AG04450 (cell line): ENCODE measurements around the gene QKI. TPM values are rescaled to one million over a fixed set of nuclear protein-coding genes. Genes with fewer than 3 reads are reported as not detected.

Experiments used
- CTCF ChIA-PET: fragments of 300-600, 350-600 bp; formaldehyde crosslinking; extraction: SDS; loops from one replicate; lab custom pipeline; 2022; ENCODE audit warnings: antibody characterized with exemption, inconsistent platforms; lab: Charles Lee
- POLR2A ChIA-PET: fragments of 350-600 bp; formaldehyde crosslinking; extraction: SDS; loops from one replicate; lab custom pipeline; 2021; ENCODE audit warnings: antibody characterized with exemption, inconsistent platforms; lab: Yijun Ruan, JAX
- DNase-seq: peaks from one replicate; pipeline ENCODE4 v3.0.0-alpha.2; 2011; ENCODE audit warnings: low read depth, low spot score
- H3K27ac ChIP-seq: one replicate; pipeline ENCODE4 v1.5.1; 2012; ENCODE audit warnings: low read depth, low read length, control low read depth
- H3K27me3 ChIP-seq: one replicate; pipeline ENCODE4 v1.6.0; 2012; ENCODE audit warnings: low read length; ENCODE audit not compliant: control insufficient read depth, insufficient read depth
- H3K4me3 ChIP-seq: 2 replicates; pipeline ENCODE4 v1.5.1; 2011; ENCODE audit warnings: mild to moderate bottlenecking, low read depth, low read length, control low read depth
- H3K9me3 ChIP-seq: 2 replicates; pipeline ENCODE4 v1.5.1; 2012; ENCODE audit warnings: low read length; ENCODE audit not compliant: control insufficient read depth, insufficient read depth
- polyA plus RNA-seq: library from polyadenylated mRNA; depleted of rRNA; stranded (reverse); fragments of >200 nt; gene quantifications from 2 replicates; pipeline ENCODE4 v1.2.3, GENCODE V29; 2011
- TF ChIP-seq, protein P1 (sequence below): IDR thresholded peaks from 2 replicates; pipeline ENCODE4 v1.5.1; 2011; ENCODE audit warnings: low read depth, low read length, control low read depth, inconsistent platforms

Gene QKI
- polyA plus RNA-seq, 1 experiment, result 165 TPM

DNA sequence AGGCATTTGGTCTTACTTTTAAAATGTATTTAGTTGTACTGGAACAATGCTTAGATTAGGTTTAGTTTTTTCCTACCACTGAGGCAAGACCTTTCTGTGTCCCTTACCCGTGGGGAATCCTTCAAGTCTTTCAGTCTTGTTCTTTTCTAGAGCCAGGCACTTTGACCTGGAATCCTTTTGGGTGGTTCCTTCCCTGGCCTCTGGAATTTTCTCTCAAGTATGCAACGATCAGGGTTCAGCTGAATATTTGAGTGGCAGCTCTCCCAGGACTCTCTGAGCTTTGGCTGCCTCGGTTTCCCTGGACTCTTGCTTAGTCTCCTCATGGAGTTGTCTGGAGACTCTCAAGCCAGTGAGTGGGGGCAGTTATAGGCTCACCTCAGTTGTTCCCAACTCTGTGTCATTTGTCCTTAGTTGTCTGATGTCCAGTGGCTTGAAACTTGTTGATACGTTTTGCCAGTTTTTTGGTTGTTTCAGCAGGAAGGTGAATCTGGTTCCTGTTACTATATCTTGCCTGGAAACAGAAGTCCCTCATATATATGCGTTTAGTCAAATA, 118.1 kb downstream of the QKI start:
- TF ChIP-seq, protein P1, sequence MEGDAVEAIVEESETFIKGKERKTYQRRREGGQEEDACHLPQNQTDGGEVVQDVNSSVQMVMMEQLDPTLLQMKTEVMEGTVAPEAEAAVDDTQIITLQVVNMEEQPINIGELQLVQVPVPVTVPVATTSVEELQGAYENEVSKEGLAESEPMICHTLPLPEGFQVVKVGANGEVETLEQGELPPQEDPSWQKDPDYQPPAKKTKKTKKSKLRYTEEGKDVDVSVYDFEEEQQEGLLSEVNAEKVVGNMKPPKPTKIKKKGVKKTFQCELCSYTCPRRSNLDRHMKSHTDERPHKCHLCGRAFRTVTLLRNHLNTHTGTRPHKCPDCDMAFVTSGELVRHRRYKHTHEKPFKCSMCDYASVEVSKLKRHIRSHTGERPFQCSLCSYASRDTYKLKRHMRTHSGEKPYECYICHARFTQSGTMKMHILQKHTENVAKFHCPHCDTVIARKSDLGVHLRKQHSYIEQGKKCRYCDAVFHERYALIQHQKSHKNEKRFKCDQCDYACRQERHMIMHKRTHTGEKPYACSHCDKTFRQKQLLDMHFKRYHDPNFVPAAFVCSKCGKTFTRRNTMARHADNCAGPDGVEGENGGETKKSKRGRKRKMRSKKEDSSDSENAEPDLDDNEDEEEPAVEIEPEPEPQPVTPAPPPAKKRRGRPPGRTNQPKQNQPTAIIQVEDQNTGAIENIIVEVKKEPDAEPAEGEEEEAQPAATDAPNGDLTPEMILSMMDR, result no peak
- Histone ChIP-seq H3K27ac (peak overlapping the region; percentile 11), H3K27me3 (no peaks in the 10 kb centered on the region), H3K4me3 (no peak overlapping the region), H3K9me3 (no peaks in the 10 kb centered on the region)
- ChIA-PET CTCF (interaction anchor here (0.6 kb wide), 1 partner anchor 31 kb away, joined by 3 read pairs; no protein-coding TSS in a partner anchor), POLR2A (no interaction called here)
- DNase-seq, result no peak

DNA sequence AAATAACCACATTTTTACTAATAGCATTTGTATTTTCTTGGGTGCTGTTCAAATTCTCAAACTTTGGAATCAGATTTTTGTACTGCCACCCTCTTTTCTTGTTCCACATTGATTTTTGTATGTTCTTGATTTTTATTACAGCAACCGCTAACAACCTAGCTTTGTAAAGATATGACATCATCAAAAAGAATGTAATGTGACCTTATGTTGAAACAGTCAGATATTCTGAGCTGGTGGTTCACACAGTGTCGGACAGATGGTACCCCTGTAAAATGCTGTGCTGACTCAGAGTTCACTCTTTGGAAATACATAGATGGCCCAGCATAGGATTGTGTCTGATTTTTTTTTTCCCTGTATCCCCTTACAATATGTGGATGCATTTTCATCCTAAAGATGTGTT, 118.9 kb downstream of the QKI start:
- Histone ChIP-seq H3K27ac (no peak overlapping the region), H3K9me3 (no peaks in the 10 kb centered on the region), H3K27me3 (no peaks in the 10 kb centered on the region), H3K4me3 (no peak overlapping the region)
- DNase-seq, result peak; percentile 80
- POLR2A ChIA-PET, result no interaction called here
- TF ChIP-seq, protein P1, result no peak
- CTCF ChIA-PET, result interaction anchor here (0.6 kb wide), 1 partner anchor 9 kb away, joined by 3 read pairs; no protein-coding TSS in a partner anchor

DNA sequence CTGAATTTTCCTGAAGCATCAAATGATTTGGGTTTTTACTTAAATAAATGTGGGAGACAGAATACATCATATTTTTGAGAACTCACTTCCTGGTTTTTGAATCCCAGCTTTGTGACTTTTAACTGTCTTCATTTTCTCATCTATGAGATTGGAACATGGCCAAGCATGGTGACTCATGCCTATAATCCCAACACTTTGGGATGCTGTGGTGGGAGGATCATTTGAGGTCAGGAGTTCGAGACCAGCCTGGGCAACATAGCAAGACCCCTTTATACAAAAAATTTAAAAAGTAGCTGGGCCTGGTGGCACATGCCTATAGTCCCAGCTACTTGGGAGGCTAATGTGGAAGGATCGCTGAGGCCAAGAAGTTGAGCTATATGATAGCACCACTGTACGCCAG, 122.3 kb downstream of the QKI start:
- CTCF ChIA-PET, result no interaction called here
- H3K27me3 ChIP-seq, result no peaks in the 10 kb centered on the region
- TF ChIP-seq, protein P1, result no peak
- no peak overlapping the region for H3K4me3 ChIP-seq
- no peaks in the 10 kb centered on the region for H3K9me3 ChIP-seq
- no peak for DNase-seq
- POLR2A ChIA-PET, result no interaction called here
- H3K27ac ChIP-seq, result no peak overlapping the region

DNA sequence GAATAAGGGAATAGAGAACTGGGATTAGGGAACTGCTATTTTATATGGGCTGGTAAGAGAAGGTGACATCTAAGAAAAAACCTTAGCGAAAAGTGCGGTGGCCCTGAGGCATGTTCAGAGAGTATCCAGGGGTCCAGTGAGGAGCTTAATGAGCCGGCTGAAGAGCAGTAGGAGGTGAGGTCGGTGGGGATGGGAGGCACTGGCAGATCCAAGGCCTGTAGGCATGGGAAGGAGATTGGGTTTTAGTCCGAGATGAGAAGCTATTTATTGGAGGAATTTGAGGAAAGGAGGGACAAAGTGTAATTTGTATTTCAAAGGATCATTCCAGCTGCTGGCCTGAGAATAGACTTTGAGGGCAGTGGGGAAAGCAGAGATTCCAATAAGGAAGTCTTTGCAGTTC, 123.8 kb downstream of the QKI start:
- Histone ChIP-seq H3K27me3 (no peaks in the 10 kb centered on the region), H3K9me3 (no peaks in the 10 kb centered on the region), H3K27ac (no peak overlapping the region), H3K4me3 (no peak overlapping the region)
- DNase-seq, result no peak
- POLR2A ChIA-PET, result no interaction called here
- CTCF ChIA-PET, result no interaction called here
- TF ChIP-seq, protein P1, result no peak

DNA sequence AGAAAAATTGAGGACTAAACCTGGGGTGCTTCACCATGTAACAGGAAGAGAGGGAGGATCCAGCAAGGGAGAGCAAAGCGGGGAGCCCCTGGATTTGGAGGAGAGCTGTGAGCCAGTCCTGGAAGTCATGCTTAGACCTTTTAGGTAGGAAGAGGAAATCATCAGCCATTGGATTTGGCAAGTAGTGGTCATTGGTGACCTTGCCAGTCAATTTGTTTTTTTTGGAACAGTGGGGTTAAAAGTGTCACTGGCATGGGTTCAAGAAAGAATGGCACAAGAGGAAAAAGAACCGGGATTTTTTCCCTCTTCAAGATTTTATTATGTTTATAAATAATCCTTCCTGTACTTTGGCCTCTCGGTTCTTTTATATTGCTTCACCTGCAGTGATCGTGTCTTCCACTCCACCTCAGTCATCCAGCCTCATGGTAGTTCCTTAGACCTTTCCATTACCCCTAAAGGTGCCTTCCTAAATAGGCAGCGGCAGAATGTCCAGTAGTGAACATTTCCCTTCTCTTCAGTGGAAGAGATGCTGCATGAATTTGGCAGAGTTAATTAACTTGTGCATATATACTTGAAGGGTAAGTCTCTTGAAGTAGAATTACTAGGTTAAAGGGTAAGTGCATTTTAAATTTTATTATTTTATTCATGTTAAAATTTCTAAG, 124.7 kb downstream of the QKI start:
- POLR2A ChIA-PET, result no interaction called here
- Histone ChIP-seq H3K9me3 (no peaks in the 10 kb centered on the region), H3K27ac (no peak overlapping the region), H3K27me3 (no peaks in the 10 kb centered on the region), H3K4me3 (no peak overlapping the region)
- TF ChIP-seq, protein P1, result no peak
- CTCF ChIA-PET, result no interaction called here
- no peak for DNase-seq
